ENCODE results near the gene EGFR.

DNA sequence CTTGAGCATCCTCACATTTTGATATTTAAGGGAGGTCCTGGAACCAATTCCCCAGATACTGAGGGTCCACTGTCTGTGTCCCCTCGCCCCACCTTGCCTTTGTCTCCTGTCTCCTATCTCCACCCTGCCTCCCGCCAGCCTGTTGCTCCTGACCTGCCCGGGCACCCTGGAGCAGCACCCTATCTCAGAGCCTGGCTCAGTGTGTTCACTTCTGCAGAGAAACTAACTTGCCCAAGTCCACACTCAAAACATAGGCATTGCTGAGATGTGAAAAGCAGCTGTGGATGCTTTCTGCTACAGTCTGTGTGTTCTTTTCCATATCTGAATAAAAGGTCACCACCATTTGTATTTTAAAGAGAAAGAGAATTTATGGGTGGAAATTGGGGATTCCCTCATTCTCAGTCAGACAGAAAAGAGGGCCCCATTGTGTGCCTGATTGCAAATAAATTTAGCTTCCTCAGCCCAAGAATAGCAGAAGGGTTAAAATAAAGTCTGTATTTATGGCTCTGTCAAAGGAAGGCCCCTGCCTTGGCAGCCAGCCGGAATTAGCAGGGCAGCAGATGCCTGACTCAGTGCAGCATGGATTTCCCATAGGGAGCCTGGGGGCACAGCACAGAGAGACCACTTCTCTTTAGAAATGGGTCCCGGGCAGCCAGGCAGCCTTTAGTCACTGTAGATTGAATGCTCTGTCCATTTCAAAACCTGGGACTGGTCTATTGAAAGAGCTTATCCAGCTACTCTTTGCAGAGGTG lies 161.3 kb downstream of the EGFR start:
- TF ChIP-seq, protein P1, sequence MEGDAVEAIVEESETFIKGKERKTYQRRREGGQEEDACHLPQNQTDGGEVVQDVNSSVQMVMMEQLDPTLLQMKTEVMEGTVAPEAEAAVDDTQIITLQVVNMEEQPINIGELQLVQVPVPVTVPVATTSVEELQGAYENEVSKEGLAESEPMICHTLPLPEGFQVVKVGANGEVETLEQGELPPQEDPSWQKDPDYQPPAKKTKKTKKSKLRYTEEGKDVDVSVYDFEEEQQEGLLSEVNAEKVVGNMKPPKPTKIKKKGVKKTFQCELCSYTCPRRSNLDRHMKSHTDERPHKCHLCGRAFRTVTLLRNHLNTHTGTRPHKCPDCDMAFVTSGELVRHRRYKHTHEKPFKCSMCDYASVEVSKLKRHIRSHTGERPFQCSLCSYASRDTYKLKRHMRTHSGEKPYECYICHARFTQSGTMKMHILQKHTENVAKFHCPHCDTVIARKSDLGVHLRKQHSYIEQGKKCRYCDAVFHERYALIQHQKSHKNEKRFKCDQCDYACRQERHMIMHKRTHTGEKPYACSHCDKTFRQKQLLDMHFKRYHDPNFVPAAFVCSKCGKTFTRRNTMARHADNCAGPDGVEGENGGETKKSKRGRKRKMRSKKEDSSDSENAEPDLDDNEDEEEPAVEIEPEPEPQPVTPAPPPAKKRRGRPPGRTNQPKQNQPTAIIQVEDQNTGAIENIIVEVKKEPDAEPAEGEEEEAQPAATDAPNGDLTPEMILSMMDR (IDR thresholded peaks at IDR 0.05; ENCODE audit: low read length), result no peak
- TF ChIP-seq EZH2 (optimal IDR thresholded peaks at IDR 0.05; ENCODE audit: low read depth, low read length), result no peak
